GM19240 (cell line): ENCODE measurements around the gene DENND1A.

ENCODE experiments used
- DNase-seq: peaks from one replicate; pipeline ENCODE4 v3.0.0; 2011; ENCODE audit warnings: low spot score; ENCODE audit not compliant: insufficient read length

The DENND1A gene

DNA sequence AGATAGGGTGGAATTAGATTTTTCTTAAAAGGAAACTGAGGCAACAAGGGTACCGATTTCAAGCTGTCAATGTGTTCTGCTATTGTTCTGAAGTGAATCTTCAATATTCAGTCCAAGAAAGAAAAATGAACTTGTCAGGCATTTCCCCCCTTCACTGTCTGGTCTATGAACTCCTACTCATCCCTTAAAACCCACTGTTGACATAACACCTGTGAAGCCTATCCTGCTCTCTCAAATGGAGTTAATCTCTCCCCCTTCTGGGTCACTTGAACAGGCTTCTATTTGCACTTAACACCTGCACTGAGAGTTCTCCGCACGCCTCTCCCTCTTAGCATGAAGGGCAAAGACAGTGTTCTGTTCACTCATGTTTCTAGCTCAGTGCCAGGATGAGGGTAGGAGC lies 429.6 kb downstream of the DENND1A start:
- DNase-seq = no peak

GRCh38 chr9:123497830-123498229 lies 432.1 kb downstream of the DENND1A start:
- no peak for DNase-seq

DNA sequence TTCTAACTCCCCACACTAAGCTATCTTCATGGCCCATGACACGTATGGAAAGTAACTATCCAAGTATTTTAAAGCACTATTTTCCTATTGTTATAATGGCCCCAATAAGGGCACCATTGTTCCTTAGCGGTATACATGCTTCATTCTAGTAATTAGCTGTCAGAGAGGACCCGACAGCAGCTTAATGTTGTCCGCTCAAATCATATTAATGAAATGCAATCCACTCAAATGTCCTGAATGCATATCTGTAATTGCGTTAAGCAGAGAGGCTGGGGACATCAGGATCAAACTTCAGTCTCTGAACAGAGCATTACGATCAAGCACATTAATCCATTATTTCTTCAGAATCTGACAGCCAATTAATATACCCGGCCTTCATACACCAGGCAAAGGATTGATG lies 434.2 kb downstream of the DENND1A start:
- DNase-seq = no peak

- DNase-seq = no peak
These were observed 436.3 kb downstream of the DENND1A start for GRCh38 chr9:123493627-123494026.

GRCh38 chr9:123490688-123491087 lies 439.2 kb downstream of the DENND1A start:
- no peak for DNase-seq

DNA sequence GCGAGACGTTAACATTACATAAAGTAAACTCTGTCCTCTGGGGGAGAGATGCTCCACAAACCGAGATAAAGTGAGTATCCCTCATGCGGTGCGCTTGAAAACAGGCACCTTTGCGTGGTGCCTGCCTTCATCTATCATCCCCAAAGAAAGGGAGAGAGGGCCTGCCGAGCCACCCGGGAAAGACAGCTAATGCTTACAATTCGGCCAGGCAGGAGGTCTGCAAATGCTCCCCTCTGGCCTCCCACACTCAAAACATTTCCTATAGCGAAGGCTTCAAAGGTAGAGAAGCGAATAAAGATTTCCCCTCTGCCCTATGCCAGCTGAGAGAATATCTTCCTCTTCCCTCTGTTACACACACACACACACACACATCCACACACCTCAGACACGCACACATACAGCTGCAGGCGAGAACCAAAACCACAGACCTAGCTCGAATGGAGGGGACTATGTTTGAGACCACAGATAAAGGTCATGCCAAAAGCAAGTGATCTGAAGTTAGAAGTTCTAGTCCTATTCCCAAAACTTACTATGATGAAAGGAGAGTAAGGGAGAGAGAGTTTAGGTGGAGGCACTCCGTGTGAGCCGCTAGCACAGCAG lies 441.1 kb downstream of the DENND1A start:
- no peak for DNase-seq

- no peak for DNase-seq
These were observed 441.9 kb downstream of the DENND1A start for GRCh38 chr9:123487944-123488548.

- DNase-seq = no peak
These were observed 443.5 kb downstream of the DENND1A start for GRCh38 chr9:123486431-123486830.

DNA sequence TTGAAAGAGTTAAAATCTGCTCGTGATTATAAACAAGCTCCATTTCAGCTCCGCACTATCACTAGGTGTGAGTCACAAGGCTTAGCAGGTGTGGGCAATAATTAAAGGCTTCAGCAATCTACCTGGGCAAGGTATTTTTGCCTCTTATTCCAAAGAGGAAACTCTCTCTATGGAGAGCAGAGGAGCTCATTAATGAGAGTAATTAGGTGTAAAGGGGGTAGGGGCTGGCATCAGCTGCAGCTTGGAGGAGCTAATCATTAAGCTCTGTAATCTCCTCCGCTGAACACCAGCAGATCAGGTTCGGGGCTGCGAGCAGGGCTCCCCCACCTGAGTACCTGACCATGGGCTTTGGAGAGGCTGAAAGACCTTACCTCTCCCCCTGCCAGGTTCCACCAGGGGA lies 444.7 kb downstream of the DENND1A start:
- DNase-seq = no peak

DNA sequence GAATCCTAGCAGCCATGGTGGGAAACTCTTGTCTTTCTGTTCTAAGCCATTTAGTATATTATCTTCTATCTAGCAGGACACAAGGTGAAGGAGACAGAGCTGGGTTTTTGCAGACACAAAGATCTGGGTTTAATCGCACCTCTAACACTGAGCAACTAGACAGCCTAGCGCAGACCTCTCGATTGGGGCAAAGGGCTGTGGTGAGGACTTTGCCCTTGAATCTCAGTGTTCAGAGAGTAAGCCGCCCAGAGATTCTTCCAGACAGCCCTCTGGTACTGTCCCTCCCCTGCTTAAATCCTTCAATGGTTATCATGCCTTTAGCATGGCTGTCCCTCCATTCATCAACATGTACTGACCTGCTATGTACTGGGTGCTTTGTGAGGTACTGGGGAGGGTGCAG lies 445.8 kb downstream of the DENND1A start:
- no peak for DNase-seq

DNA sequence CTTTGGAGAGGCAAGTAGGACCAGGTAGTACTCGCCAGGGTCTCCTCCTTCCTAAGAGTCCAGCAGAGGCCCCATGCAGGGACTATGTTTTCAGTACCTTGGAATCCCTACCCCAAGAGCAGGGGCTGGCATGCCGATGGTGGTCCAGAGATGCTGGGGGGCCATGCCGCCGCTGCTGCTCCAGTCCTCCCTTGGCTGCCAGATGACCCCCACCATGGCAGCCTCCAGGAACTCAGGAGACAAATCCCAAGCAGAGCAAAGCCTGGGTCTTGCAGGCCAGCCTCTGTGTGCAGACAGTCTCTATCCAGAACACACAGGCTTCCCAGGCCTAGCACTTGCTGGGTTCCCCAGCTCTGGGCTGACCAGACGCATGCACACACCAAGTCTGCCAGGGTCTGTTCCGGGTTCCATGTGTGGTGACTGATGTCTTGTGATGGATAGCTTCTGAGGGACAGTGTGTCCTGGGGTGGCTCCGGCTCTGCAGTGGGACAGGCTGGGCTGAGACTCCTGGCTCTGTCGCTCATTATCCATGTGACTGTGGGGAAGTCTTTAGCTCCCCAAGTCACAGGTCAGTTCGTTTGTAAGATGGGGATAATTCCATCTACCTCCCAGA lies 446.6 kb downstream of the DENND1A start:
- DNase-seq = no peak

- no peak for DNase-seq
These were observed 447.5 kb downstream of the DENND1A start for GRCh38 chr9:123482295-123482968.

DNA sequence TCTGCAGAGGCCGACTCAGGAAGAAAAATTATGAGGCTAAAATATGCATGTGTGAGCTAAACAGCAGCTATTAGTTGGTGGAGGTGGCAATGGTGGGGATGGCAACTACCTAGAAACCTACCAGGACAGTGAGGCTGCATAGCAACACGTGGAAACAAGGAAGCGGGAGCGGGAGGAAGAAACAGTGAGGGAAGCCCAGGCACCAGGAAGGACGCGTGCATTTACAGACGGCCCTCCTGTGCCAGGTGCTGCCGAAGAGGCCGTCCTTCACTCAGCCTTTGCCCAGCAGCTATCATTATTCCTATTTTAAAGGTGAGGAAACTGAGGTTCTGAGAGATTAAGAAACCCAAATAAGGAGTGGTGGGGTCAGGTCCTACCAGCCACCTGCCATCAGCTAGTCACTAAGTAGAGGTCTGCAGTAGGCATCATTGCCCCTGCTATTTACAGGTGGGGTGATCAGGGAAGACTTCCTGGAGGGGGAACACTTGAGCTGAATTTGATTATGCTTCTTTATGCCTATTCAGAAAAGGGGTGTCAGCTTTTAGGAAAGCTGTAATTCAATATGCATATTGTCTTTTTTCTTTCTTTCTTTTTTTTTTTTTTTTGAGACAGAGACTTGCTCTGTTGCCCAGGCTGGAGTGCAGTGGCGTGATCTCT lies 448.6 kb downstream of the DENND1A start:
- DNase-seq = no peak

DNA sequence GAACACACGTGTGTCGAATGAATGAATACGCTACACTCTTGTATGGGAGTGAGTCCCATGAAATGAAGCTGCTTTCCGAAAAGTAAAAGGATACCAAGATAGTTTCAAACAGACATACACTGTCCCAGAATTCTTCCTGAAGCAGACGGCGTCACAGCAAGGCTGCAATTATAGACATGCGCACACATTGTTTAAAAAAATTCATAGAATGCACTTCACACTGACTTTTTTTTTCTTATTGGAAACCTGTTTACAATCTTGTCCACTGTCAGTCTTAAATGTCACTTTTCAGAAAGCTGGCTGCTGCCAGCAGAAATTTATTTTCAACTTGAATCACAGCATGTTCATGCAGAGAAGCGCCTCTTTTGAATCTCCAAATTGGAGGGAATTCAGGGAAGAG lies 449.1 kb downstream of the DENND1A start:
- no peak for DNase-seq

DNA sequence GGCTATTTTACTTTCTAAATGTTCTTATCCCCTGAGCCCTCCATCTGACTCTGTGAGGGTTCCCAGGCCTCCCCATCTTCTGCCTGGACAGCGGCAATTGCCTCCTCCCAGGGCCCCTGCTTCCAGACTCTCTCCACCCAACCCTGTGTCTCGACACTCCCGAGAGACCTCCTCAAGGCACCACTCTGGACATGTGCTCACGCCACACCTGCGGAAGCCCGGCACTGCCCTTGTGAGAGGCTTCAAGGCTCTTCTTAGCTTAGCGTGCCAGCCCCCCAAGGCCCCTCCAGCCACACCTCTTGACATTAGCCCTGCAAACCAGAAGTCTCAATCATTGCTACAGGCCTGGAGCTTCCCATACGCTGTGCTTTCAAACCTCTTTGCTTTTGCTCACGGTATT lies 449.8 kb downstream of the DENND1A start:
- no peak for DNase-seq

- DNase-seq = no peak
These were observed 450.8 kb downstream of the DENND1A start for GRCh38 chr9:123478967-123479602.

GRCh38 chr9:123478160-123478559 lies 451.8 kb downstream of the DENND1A start:
- no peak for DNase-seq

DNA sequence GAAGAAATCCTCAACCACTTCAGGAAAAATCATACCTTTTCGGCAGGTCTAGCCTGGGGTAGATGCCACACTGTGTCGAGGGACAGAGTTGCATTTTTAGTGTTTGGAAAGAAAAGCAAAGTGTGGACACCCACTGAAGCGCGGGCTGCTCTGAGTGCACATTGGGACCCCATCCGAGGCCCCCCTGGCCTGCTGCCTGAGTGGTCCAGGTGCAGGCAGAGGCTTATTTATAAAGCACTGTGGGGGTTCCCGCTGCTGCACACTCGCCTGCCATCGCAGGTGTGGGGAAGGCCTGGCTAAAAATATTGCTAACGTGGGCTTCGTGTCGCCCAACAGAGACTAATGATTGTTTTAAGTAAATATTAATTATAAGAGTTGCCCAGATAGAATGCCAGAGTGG lies 454.5 kb downstream of the DENND1A start:
- no peak for DNase-seq

- DNase-seq = no peak
These were observed 456.9 kb downstream of the DENND1A start for GRCh38 chr9:123472862-123473614.

- DNase-seq = no peak
These were observed 457.9 kb downstream of the DENND1A start for GRCh38 chr9:123471843-123472570.
